MM.1S (cell line): ENCODE measurements around the gene SHQ1.

Experiments
- EZH2phosphoT487 ChIP-seq: fragments of 300-600 bp; sonication (generic); IDR thresholded peaks from 2 replicates; pipeline ENCODE4 v1.6.1; 2018; ENCODE audit warnings: antibody characterized with exemption, low read length
- TF ChIP-seq, protein P1 (sequence below): fragments of 300-600 bp; sonication (generic); IDR thresholded peaks from 2 replicates; pipeline ENCODE4 v1.5.1; 2016; ENCODE audit warnings: antibody characterized with exemption, low read length, mixed read lengths

DNA sequence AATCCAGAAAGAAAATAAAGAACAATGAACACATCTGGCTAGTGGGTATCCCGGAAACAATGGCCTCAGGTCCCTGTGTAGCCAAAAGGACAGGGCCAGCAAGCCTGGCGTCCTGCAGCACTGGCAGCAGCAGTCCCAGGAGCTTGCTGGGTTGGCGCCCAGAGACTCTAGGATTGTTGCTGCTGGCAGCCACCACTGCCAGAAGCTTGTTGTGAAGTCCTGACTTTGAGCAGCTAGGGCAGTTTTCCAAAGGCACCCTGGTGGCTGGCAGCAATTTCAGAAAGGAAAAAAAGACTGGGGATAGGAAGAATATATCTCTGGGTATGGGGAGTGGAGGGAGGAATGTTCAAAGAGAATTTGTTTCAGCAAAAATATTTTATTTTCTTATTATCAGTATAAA lies 11.3 kb downstream of the SHQ1 start:
- TF ChIP-seq, protein P1, sequence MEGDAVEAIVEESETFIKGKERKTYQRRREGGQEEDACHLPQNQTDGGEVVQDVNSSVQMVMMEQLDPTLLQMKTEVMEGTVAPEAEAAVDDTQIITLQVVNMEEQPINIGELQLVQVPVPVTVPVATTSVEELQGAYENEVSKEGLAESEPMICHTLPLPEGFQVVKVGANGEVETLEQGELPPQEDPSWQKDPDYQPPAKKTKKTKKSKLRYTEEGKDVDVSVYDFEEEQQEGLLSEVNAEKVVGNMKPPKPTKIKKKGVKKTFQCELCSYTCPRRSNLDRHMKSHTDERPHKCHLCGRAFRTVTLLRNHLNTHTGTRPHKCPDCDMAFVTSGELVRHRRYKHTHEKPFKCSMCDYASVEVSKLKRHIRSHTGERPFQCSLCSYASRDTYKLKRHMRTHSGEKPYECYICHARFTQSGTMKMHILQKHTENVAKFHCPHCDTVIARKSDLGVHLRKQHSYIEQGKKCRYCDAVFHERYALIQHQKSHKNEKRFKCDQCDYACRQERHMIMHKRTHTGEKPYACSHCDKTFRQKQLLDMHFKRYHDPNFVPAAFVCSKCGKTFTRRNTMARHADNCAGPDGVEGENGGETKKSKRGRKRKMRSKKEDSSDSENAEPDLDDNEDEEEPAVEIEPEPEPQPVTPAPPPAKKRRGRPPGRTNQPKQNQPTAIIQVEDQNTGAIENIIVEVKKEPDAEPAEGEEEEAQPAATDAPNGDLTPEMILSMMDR = no peak
- no peak for TF ChIP-seq EZH2phosphoT487
